ENCODE measurements around the gene AMDHD1.

AMDHD1 gene

DNA sequence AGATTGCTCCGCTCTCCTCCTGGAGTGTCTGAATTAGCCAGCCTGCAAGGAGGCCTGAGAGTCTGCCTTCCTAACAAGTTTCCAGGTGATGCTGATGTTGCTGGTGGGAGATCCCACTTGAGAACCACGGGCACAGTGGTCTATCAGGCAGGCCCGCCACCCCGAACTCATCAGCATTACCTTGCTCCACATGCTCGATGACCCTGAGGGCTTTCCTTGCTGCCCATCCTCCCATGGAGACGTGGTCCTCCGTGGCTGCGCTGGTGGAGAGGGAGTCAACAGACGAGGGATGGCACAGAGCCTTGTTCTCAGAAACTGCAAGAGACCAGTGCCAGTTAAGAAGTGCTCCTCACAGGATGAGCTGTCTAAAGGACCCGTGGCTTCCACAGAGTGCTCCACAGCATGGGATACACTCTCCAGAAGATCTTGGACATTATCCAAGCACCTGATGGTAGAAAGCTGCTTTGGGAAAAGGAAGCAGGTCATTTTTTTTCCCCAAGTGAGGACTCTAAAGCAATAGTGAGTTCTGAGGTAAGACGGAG, 34.7 kb downstream of the AMDHD1 start:
- Histone ChIP-seq H3K27me3 (ENCODE audit: control insufficient read depth in 2 of 2, insufficient read depth in 2 of 2, low read length in 2 of 2) (no peaks in the 10 kb centered on the region), H3K4me1 (ENCODE audit: control insufficient read depth in 2 of 2, insufficient read depth in 2 of 2, low read length in 2 of 2) (no peaks in the 10 kb centered on the region), H3K9ac (ENCODE audit: low read depth in 1 of 2, low read length in 2 of 2) (no peak overlapping the region), H3K4me3 (ENCODE audit: low read length in 2 of 2) (no peak overlapping the region), H3K36me3 (ENCODE audit: control insufficient read depth in 2 of 2, insufficient read depth in 2 of 2, low read length in 2 of 2) (no peaks in the 10 kb centered on the region), H3K27ac (ENCODE audit: low read depth in 2 of 2, low read length in 2 of 2) (no peak overlapping the region), H3K9me3 (ENCODE audit: control insufficient read depth in 2 of 2, low read length in 2 of 2) (no peaks in the 10 kb centered on the region)

DNA sequence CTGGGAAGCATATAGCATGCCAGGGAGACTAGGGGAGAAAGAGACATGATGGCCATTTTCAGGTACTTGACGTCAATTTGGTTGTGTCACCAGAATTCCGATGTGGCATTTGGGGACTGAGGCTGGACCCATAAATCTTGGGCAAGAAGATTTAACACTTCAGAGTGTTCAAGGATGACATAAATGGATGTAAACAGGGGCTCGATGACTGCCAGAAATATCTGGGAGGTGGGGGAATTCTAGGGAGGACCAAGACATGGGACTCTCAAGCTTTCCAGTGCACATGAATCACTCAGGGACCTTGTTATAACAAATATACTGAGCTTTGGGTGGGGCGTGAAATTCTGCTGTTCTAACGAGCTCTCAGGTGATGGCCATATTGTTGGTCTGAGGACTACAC, 35.2 kb downstream of the AMDHD1 start:
- no peaks in the 10 kb centered on the region for H3K9me3 ChIP-seq (ENCODE audit: control insufficient read depth in 2 of 2, low read length in 2 of 2)
- no peak overlapping the region for H3K4me3 ChIP-seq (ENCODE audit: low read length in 2 of 2)
- no peaks in the 10 kb centered on the region for H3K4me1 ChIP-seq (ENCODE audit: control insufficient read depth in 2 of 2, insufficient read depth in 2 of 2, low read length in 2 of 2)
- H3K9ac ChIP-seq (ENCODE audit: low read depth in 1 of 2, low read length in 2 of 2) = no peak overlapping the region
- no peaks in the 10 kb centered on the region for H3K36me3 ChIP-seq (ENCODE audit: control insufficient read depth in 2 of 2, insufficient read depth in 2 of 2, low read length in 2 of 2)
- no peaks in the 10 kb centered on the region for H3K27me3 ChIP-seq (ENCODE audit: control insufficient read depth in 2 of 2, insufficient read depth in 2 of 2, low read length in 2 of 2)
- H3K27ac ChIP-seq (ENCODE audit: low read depth in 2 of 2, low read length in 2 of 2) = no peak overlapping the region

GRCh38 chr12:95978774-95979173, 35.6 kb downstream of the AMDHD1 start:
- Histone ChIP-seq H3K4me1 (ENCODE audit: control insufficient read depth in 2 of 2, insufficient read depth in 2 of 2, low read length in 2 of 2) (no peaks in the 10 kb centered on the region), H3K27me3 (ENCODE audit: control insufficient read depth in 2 of 2, insufficient read depth in 2 of 2, low read length in 2 of 2) (no peaks in the 10 kb centered on the region), H3K9me3 (ENCODE audit: control insufficient read depth in 2 of 2, low read length in 2 of 2) (no peaks in the 10 kb centered on the region), H3K4me3 (ENCODE audit: low read length in 2 of 2) (no peak overlapping the region), H3K27ac (ENCODE audit: low read depth in 2 of 2, low read length in 2 of 2) (no peak overlapping the region), H3K9ac (ENCODE audit: low read depth in 1 of 2, low read length in 2 of 2) (no peak overlapping the region), H3K36me3 (ENCODE audit: control insufficient read depth in 2 of 2, insufficient read depth in 2 of 2, low read length in 2 of 2) (no peaks in the 10 kb centered on the region)

DNA sequence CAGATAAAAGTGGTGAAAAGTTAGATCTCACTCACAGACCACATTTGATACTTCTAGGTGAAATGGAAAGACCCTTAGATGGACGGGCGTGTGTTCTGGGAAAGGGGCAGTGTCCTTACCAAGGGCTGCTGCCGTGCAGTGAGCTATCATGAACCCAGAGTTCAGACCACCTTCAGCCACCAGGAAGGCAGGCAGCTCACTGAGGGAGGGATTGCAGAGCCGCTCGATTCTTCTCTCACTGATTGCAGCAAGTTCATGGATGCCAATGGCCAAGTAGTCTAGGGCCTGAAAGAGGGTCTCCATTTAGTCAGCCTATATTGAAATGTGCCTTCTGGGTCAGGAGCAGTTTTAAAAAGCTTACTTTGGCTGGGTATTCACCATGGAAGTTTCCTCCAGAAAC, 37.3 kb downstream of the AMDHD1 start:
- no peak overlapping the region for H3K9ac ChIP-seq (ENCODE audit: low read depth in 1 of 2, low read length in 2 of 2)
- H3K27me3 ChIP-seq (ENCODE audit: control insufficient read depth in 2 of 2, insufficient read depth in 2 of 2, low read length in 2 of 2) = no peaks in the 10 kb centered on the region
- H3K27ac ChIP-seq (ENCODE audit: low read depth in 2 of 2, low read length in 2 of 2) = no peak overlapping the region
- no peak overlapping the region for H3K4me3 ChIP-seq (ENCODE audit: low read length in 2 of 2)
- H3K36me3 ChIP-seq (ENCODE audit: control insufficient read depth in 2 of 2, insufficient read depth in 2 of 2, low read length in 2 of 2) = no peaks in the 10 kb centered on the region
- no peaks in the 10 kb centered on the region for H3K4me1 ChIP-seq (ENCODE audit: control insufficient read depth in 2 of 2, insufficient read depth in 2 of 2, low read length in 2 of 2)
- H3K9me3 ChIP-seq (ENCODE audit: control insufficient read depth in 2 of 2, low read length in 2 of 2) = no peaks in the 10 kb centered on the region

- Histone ChIP-seq H3K4me1 (ENCODE audit: control insufficient read depth in 2 of 2, insufficient read depth in 2 of 2, low read length in 2 of 2) (no peaks in the 10 kb centered on the region), H3K36me3 (ENCODE audit: control insufficient read depth in 2 of 2, insufficient read depth in 2 of 2, low read length in 2 of 2) (no peaks in the 10 kb centered on the region), H3K27me3 (ENCODE audit: control insufficient read depth in 2 of 2, insufficient read depth in 2 of 2, low read length in 2 of 2) (no peaks in the 10 kb centered on the region), H3K9ac (ENCODE audit: low read depth in 1 of 2, low read length in 2 of 2) (no peak overlapping the region), H3K27ac (ENCODE audit: low read depth in 2 of 2, low read length in 2 of 2) (no peak overlapping the region), H3K9me3 (ENCODE audit: control insufficient read depth in 2 of 2, low read length in 2 of 2) (no peaks in the 10 kb centered on the region), H3K4me3 (ENCODE audit: low read length in 2 of 2) (no peak overlapping the region)
Observed at GRCh38 chr12:95982602-95983001, 39.5 kb downstream of the AMDHD1 start.

DNA sequence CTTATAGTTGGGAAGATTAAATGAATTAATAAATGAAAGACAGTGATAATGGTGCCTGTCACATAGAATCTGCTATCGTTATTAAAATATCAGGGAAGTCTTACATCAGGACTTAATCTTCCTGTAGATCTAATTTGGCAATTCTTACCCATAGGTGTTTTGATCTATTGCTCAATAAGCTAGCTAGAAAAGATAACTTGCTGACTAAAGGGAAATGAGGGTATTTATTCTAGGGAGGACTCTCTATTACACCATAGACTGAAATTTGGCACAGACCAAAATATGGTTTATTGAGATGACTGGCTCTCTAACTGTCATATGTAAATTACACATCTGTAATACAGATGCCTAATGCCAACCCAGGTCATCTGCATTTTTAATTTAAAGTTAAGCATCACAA, 41.6 kb downstream of the AMDHD1 start:
- Histone ChIP-seq H3K4me3 (ENCODE audit: low read length in 2 of 2) (no peak overlapping the region), H3K27me3 (ENCODE audit: control insufficient read depth in 2 of 2, insufficient read depth in 2 of 2, low read length in 2 of 2) (no peaks in the 10 kb centered on the region), H3K4me1 (ENCODE audit: control insufficient read depth in 2 of 2, insufficient read depth in 2 of 2, low read length in 2 of 2) (no peaks in the 10 kb centered on the region), H3K27ac (ENCODE audit: low read depth in 2 of 2, low read length in 2 of 2) (no peak overlapping the region), H3K9me3 (ENCODE audit: control insufficient read depth in 2 of 2, low read length in 2 of 2) (no peaks in the 10 kb centered on the region), H3K9ac (ENCODE audit: low read depth in 1 of 2, low read length in 2 of 2) (no peak overlapping the region), H3K36me3 (ENCODE audit: control insufficient read depth in 2 of 2, insufficient read depth in 2 of 2, low read length in 2 of 2) (no peaks in the 10 kb centered on the region)

GRCh38 chr12:95986635-95987570, 43.8 kb downstream of the AMDHD1 start:
- Histone ChIP-seq H3K9ac (ENCODE audit: low read depth in 1 of 2, low read length in 2 of 2) (no peak overlapping the region), H3K36me3 (ENCODE audit: control insufficient read depth in 2 of 2, insufficient read depth in 2 of 2, low read length in 2 of 2) (no peaks in the 10 kb centered on the region), H3K4me1 (ENCODE audit: control insufficient read depth in 2 of 2, insufficient read depth in 2 of 2, low read length in 2 of 2) (no peaks in the 10 kb centered on the region), H3K27ac (ENCODE audit: low read depth in 2 of 2, low read length in 2 of 2) (no peak overlapping the region), H3K4me3 (ENCODE audit: low read length in 2 of 2) (no peak overlapping the region), H3K9me3 (ENCODE audit: control insufficient read depth in 2 of 2, low read length in 2 of 2) (no peaks in the 10 kb centered on the region), H3K27me3 (ENCODE audit: control insufficient read depth in 2 of 2, insufficient read depth in 2 of 2, low read length in 2 of 2) (no peaks in the 10 kb centered on the region)

DNA sequence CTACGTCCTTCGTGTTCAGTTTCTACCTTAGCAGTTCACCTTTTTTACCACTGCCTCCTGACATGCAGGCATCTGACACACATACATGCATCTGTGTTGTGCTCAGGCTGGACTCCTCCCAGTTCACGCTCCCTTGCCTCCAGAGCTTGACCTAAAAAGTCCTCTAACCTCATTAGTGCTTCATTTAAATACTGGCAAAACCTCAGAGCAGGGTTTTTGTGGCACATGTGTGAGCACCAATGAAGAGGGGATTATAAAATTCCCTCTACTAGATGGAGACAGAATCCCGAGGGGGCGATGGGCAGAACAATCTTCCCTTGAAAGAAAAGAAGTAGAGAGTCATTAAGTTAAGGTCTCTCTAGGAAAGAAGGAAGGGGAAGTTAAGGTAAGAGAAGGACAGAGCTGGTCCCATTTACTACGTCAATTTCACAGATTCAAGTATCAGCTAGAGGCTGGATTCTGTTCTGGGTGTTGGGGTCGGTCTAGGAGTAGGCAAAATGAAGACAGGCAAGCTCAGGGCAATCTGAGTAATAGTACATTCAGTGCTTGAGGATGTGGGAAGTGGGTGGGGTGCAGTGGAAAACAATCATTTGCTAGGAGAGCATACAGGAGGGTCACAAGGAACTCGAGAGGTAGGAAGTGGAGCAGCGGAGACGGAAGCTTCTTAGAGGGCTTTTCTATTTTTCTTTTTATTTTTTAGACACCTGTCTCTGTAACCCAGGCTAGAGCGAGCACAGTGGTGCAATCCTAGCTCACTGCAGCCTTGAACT, 45.6 kb downstream of the AMDHD1 start:
- H3K36me3 ChIP-seq (ENCODE audit: control insufficient read depth in 2 of 2, insufficient read depth in 2 of 2, low read length in 2 of 2) = no peaks in the 10 kb centered on the region
- H3K9ac ChIP-seq (ENCODE audit: low read depth in 1 of 2, low read length in 2 of 2) = no peak overlapping the region
- no peaks in the 10 kb centered on the region for H3K9me3 ChIP-seq (ENCODE audit: control insufficient read depth in 2 of 2, low read length in 2 of 2)
- no peak overlapping the region for H3K4me3 ChIP-seq (ENCODE audit: low read length in 2 of 2)
- H3K4me1 ChIP-seq (ENCODE audit: control insufficient read depth in 2 of 2, insufficient read depth in 2 of 2, low read length in 2 of 2) = no peaks in the 10 kb centered on the region
- no peak overlapping the region for H3K27ac ChIP-seq (ENCODE audit: low read depth in 2 of 2, low read length in 2 of 2)
- no peaks in the 10 kb centered on the region for H3K27me3 ChIP-seq (ENCODE audit: control insufficient read depth in 2 of 2, insufficient read depth in 2 of 2, low read length in 2 of 2)

- no peak overlapping the region for H3K27ac ChIP-seq (ENCODE audit: low read depth in 2 of 2, low read length in 2 of 2)
- H3K4me1 ChIP-seq (ENCODE audit: control insufficient read depth in 2 of 2, insufficient read depth in 2 of 2, low read length in 2 of 2) = no peaks in the 10 kb centered on the region
- H3K36me3 ChIP-seq (ENCODE audit: control insufficient read depth in 2 of 2, insufficient read depth in 2 of 2, low read length in 2 of 2) = no peaks in the 10 kb centered on the region
- H3K9ac ChIP-seq (ENCODE audit: low read depth in 1 of 2, low read length in 2 of 2) = no peak overlapping the region
- H3K4me3 ChIP-seq (ENCODE audit: low read length in 2 of 2) = no peak overlapping the region
- no peaks in the 10 kb centered on the region for H3K9me3 ChIP-seq (ENCODE audit: control insufficient read depth in 2 of 2, low read length in 2 of 2)
- H3K27me3 ChIP-seq (ENCODE audit: control insufficient read depth in 2 of 2, insufficient read depth in 2 of 2, low read length in 2 of 2) = no peaks in the 10 kb centered on the region
Observed at GRCh38 chr12:95989504-95990123, 46.5 kb downstream of the AMDHD1 start.

DNA sequence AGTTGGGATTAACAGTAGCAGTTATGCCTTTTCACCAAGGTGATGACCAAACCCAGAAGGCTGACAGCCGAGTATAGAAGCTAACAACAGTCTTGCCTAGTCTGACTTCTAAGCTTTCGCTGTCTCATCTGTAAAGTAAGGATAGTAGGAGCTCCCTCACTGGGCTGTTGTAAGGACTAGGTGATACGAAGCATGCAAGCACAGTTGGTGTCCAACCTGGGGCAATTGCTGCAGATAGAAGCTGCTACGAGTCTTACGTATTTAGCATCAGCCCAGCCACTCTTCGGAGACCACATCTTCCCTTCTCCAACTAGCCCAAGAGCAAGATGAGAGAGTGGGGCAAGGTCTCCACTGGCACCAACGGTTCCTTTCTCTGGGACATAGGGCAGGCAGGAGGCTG, 47.0 kb downstream of the AMDHD1 start:
- no peaks in the 10 kb centered on the region for H3K27me3 ChIP-seq (ENCODE audit: control insufficient read depth in 2 of 2, insufficient read depth in 2 of 2, low read length in 2 of 2)
- H3K4me1 ChIP-seq (ENCODE audit: control insufficient read depth in 2 of 2, insufficient read depth in 2 of 2, low read length in 2 of 2) = no peaks in the 10 kb centered on the region
- H3K36me3 ChIP-seq (ENCODE audit: control insufficient read depth in 2 of 2, insufficient read depth in 2 of 2, low read length in 2 of 2) = no peaks in the 10 kb centered on the region
- H3K4me3 ChIP-seq (ENCODE audit: low read length in 2 of 2) = no peak overlapping the region
- no peak overlapping the region for H3K9ac ChIP-seq (ENCODE audit: low read depth in 1 of 2, low read length in 2 of 2)
- H3K9me3 ChIP-seq (ENCODE audit: control insufficient read depth in 2 of 2, low read length in 2 of 2) = no peaks in the 10 kb centered on the region
- no peak overlapping the region for H3K27ac ChIP-seq (ENCODE audit: low read depth in 2 of 2, low read length in 2 of 2)
